Stimulated activated CD4-positive, alpha-beta T cell treated with anti-CD3 and anti-CD28 coated beads, Interleukin-2, amount 100 ng/mL, for 48 hours (primary cell): ENCODE measurements around the gene AGAP1.
"Not testable (repeated sequence)": the region's sequence is repeated elsewhere in the genome, so short reads cannot be mapped to it uniquely, and the experiment has no call there.

ENCODE experiments used
- DNase-seq, 2 donors: peaks; one replicate each; pipeline ENCODE4 v3.0.0-alpha.2; 2020

AGAP1 gene

DNA sequence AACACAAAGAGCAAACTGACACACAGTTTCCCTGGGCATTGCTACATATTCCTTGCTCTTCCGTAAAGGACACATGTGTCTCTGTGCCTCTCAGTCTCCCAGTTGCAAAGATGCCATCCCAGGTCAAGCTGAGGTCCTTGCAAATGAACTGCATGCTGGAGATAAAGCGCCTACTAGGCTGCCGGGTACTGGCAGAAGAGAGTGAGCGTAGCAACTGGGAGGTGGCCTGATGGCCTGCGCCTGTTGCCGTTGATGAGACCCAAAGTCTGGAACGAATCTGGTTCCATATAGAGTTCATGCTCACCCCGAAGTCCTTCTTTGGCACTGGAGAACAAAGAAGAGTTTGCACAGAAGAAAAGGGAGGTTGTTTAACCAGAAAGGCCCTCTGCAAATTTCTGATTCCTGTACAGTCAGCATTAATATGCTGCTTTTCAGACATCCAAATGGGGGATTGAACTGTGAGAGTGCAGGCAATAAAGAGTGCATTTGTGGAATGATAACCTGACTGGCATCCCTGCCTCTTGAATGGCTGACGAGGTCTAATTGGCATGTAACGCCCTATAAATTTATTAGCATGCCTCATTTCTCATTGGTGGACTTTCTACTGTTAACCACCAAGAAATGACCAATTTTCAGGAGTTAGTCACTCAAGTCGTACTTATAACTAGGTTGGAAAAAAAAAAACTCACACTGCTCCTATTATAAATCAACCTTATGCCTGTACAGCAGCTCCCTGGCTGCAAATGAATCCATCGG is 595.6 kb downstream of the AGAP1 start:
- DNase-seq: no peak

DNA sequence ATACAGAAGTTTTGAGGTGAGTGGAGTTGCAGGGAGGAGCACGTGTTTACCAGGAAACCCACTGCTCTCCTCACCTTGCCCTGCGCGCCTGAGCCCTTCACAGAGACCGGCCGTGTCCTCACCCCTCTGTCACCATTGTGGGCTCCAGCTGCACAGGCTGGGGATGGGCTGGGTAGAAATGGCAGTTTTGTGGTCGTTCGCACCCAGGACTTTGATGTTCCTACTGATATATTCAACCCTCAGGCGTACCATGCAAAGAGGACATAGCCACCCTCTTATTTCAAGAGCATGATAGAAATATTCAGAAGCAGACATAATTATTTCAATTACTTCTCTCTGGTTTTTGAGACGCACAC is 596.2 kb downstream of the AGAP1 start:
- DNase-seq: no peak

DNA sequence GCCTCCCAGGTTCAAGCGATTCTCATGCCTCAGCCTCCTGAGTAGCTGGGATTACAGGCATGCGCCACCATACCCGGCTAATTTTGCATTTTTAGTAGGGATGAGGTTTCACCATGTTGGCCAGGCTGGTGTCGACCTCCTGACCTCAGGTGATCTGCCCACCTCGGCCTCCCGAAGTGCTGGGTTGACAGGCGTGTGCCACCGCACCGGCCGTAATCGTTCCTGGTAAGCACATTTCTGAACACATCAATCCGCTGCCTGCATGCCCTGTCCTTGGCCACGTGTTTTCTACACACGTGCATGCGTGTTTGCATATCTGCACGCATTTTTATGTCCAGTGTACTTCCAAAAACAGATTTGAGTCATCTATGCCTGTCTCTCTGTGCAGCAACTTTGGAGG is 597.0 kb downstream of the AGAP1 start:
- not testable (repeated sequence) for DNase-seq

DNA sequence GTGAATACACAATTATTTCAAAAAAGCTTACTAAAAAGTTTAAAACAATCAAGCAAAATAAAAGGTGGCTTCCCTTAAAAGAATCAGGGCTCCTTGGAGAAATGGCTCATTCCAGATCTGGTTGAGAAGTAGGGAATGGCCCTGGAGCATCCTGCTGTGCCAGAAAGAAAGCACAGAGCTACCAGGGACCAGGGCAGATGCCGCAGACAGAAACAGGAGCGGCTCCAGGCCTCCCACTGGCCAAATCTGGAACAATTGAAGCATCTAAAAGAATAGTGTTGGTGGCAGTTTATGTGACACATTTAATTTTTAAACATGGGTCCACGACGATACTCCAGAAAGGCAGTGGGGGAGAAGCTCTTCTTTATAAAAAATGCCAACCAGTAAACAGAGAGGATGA is 598.9 kb downstream of the AGAP1 start:
- DNase-seq: no peak

DNA sequence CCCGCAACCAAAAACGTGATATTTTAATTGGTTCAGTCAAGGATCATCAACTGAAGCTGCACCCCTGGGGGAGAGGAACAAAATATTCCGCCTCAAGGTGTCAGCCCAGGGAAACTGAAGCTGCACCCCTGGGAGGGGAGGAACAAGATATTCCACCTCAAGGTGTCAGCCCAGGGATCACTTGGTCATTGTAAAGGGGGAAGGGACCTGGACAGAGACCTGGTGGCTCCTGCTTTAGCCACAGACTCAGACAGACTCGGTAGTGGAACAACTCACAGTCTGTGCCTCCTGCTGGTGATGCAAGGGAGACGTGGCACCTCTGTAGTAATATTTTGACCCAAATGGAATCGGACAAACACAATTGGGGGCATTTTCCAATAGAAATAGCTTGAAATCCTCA is 599.3 kb downstream of the AGAP1 start:
- DNase-seq: no peak

DNA sequence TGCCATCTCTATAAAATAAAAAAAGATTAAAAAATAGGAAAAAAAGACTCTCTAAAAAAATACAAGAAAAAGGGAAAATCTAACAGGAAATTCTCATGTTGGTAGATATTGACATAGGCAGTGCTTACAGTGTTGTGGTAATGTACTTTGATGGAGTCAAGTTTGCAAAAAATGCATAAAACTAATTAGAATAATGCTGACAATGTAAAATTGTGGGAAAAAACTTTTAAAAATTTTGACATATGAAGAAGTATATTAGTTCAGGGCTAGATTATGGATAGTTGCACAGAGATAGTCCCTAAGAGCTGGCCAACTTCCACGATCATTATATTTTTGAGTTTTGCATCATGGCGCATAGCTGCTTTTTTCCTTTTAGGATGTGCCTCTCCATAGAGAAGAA is 601.7 kb downstream of the AGAP1 start:
- DNase-seq: no peak

DNA sequence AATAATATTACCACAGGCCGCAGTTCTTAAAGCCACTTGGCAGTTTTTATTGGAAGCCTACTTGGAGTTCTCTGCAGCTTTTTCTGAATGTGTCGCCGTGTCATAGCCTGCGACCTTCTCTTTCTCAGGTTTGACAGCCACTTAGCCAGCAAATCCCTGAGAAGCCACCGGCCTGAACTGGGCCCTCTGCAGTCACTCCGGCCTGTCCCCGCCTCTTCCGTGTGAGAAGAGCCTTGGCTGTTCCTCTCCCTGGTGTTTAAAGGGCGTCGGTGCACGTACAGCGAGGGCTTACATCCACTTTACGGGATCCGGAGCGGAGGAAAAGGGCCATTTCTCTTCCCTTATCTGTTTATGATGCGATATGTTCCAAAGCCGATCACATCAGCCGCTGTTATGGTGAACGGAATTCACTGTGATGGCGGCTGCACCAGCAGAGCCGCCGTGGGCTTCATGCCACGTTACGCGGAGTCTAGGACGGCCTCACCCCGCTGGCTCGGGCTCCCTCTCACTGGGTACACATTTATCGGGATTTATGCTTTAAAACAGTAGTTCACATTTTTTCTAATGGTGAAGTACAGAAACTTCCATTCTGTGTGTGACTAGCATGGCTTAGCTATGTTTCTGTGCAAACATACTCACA is 607.6 kb downstream of the AGAP1 start:
- no peak for DNase-seq

DNA sequence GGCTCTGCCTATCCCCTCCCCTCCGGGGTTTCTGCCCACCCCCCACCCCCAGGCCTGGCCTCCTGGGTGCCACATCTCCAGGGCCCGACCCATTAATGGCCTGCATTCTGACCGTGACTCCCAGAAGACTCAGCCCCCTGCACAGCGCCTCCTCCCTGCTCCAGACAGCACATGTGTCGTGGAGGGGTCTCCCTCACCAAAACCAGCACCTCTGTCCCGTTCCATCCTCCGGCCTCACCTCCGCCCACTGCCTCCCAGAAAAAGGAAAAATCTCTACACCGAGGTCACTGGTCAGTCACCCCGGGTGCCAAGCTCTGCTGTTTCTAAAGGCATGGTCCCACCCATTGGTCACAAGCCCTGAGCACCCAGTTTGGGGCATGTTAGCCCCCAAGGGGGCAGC is 609.1 kb downstream of the AGAP1 start:
- DNase-seq: no peak

DNA sequence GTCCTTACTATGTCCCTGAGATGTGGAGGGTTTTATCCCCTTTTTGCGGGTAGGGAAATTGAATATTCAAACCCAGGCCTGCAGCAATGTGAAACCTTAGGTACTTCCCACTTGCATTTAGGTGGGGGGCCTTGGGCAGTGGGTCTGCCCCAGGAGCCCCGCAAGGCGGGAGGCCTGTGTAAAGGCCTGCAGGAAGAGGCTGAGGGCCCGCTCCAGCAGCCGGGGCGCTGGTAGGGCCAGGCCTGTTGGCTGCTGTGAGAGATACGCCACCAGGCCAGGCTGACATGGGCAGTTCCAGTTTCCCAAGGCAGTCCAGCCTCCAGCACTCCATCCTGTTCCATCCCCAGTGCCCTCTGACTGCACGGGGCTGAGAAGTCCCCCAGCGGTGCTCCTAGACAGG is 610.1 kb downstream of the AGAP1 start:
- DNase-seq: no peak

DNA sequence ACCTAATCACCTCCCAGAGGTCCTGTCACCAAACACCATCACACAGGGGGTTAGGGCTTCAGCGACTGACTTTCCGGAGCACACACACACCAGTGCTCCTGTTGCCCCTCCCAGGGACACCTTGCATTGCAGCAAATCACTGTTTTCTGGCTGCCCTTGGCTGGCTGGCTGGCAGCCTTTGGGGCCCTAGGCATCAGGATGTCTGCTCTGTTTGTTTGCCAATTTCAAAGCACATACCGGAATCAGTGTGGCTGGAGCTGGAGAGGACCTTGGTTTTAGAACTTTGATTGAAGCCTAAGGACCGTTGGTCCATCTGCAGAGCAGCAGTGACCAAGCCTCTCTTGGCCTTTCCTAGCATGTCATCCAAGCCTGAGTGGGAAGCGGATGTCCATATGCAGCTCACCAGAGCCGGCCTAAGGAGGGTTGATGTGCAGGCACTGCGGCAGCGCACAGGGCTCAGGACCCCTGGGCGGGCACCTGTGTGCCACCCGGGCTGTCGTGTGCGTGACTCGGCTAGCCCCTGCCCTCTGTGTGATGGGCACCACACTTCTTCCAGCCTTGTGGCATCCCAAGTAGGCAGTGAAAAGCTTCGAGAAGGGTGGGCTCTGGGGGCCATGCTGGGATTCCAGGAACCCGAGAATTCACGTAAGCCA is 612.2 kb downstream of the AGAP1 start:
- no peak for DNase-seq

DNA sequence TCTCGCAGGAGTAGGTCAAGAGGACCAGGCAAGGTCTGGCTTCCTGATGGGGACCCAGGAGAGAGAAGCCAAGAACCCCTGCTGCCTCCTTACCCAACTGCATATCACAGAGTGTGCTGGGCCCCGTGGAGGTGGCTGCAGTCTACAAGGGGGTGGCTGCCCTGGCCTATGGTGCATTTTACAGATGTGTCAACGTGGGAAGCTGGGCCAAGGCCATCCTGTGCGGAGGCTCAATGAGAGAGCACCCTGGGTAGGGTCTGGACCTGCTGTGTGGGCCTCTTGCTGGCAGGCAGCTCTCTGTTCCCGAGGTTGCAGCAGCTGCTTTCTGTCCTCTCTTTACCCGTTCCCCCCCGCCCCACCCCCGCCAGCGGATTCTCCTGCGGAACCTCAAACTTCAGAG is 612.9 kb downstream of the AGAP1 start:
- no peak for DNase-seq

DNA sequence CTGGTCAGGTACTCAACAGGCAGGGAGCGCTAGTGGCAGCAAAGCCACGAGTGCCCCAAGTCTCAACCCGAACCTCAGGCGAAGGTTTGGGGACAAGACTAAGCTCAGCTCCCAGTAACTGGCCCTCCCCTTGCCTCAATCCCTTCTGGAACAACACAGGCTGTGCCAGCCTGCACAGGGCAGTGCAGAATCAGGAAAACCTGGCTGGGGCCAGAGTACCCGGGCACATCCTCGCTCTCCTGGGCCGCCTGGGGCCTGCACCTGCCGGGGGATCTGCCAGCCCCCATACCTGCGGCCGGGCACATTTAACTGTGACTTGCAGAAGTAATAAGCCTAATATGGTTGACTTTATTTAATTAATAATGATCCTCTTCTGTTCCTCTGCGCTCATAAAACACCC is 613.7 kb downstream of the AGAP1 start:
- DNase-seq: no peak

DNA sequence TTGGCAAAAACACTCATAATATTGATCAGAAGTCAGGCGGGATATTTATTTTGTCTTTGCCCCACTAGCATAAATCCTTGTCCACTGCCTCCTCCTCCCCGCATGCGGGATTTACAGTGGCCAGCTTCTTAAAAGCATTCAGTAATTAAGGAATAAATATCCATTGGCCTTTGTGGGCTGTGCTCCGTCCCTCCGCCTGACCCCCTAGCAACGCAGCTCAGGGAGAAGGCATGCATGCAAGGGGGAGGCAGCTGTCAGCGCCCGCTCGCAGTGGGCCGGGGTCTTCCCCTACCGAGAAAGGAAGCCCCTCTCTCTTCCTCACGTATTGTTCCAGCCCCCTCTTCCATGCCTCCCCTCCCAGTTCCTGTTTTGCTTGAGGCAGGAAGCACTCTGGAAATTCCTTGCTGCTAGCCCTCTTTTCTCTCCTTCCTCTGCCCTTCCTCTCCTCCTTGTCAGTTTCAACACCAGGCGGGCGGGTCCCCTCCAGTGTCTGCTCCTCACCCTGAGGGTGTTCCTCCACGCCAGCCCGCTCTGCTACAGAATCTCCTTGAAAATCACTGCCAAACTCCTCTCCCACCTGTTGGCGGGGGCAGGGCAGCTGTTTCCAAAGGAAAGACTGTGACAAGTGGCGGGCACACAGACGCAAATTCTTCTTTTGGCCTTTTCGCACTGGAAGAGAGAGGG is 614.2 kb downstream of the AGAP1 start:
- no peak for DNase-seq

DNA sequence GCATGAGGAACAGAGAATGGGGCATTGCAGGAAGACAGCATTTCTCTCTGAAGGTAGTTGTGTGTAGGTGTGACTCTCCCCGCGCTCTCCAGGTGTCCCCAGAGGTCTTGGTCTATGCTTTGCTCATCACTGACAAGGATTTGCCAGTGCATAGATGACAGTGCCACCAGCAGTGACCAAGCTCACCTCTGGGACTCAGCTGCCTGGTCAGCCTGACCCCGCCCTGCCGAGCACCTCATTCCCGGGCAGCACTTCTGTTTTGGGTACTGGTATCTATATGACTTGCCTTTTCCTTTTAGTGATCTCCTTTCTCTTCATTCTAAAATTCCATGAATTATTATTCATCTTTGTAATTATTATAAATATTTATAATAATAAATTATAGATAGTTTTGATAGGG is 615.2 kb downstream of the AGAP1 start:
- DNase-seq: no peak

DNA sequence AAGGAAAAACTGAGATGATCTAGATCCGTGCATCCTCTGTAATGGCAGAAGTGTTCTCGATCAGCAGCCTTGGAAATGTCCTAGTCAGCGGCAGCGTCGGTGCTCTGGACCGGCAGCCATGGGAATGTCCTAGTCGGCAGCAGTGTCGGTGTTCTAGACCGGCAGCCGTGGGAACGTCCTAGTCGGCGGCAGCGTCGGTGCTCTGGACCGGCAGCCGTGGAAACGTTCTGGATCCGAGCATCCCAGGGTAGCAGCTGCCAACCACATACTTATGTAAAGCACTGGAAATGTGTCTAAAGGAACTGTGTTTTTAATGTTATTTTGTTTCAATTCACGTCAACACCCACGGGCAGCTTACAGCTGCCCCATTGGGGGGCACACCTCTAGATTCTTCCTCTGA is 615.6 kb downstream of the AGAP1 start:
- no peak for DNase-seq

DNA sequence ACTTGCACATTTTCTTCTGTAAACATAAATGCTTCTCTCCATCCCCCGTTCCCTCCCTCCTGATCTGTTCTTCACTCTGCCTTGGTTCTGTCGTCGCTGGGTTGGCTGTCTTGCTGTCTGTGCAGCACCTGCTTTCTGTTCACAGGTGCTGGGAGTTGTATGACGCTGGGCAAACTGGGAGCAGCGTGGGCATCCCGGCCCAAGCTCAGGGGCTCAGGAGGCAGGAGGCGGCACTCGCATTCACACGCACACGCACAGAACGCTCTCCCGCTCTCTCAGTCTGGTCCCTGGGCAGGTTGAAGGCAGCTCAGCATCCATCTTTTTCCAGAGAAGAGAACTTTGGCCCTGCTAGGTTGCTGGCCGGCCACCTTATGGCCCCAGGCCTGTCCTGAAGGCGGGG is 618.6 kb downstream of the AGAP1 start:
- no peak for DNase-seq

DNA sequence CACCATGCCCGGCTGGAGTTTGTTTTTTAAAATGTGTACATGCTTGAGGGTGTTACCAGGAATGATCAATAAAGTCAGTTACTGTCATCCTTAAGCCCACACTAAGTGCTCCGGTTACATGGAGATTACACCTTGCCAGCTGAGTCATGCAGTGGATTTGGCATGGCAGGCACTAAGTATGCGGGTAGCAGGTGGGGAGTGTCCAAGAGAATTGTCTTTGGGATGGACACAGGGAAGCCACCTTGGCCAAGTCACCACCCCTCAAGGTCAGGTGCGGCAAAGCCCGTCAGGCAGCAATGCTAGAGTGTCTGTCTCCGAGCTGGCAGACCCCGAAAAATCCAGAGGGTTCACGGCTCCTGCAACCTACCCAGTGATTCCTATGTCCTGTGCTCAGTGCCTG is 619.6 kb downstream of the AGAP1 start:
- no peak for DNase-seq

DNA sequence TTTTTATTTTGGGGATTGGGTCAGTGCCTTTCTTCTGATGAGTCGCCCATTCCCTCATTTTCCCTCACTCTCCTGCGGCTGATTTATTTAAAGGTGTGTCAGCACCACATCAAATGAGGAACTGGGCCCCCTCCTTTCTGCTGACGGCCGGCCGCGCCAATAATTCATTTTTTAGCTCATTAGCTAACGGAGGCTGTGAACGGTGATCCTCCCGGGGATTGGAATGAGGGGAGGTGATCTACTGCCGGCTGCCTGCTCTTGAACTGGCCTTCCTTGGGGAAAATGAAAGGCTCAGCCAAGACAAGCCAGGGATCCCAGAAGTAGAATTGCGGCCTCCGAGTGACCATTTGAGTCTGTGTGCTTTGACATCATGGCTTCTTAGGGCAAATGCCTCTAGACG is 620.1 kb downstream of the AGAP1 start:
- no peak for DNase-seq

DNA sequence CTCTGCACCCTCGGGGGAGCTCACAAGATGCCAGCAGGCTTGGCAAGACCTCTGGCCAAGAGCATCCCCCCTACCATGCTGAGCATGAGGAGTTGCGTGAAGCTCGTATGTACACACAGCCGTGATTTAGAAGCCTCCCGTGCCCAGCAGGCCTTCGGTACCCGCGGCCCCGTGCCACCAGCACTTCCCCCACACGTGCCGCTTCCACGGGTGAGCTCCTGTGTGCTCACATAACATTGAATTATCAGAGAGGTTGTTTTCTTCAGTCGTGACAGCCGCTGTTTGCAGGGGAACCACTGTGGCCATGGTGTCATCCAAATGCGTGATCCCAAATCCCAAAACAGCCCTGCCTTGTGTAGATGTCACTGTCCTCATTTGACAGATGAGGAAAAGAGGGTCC is 621.1 kb downstream of the AGAP1 start:
- DNase-seq: no peak

DNA sequence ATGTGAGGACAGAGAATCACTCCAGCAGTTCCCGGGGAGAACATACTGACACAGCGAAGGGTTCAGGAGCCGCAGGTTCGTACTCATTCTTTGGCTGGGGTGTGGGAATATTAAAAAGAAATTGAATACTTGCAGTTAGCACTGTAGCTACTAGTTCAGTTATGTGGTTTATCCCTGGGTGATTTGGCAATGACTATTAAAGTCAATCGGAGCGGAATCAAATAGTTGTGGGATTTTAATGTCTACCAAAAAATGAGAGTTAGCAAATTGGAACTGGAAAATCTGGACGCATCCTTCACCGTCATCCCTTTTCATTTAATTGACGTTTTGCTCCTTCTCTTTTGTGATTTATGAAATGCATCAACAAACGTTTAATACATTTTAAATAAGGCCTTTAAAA is 623.6 kb downstream of the AGAP1 start:
- no peak for DNase-seq

DNA sequence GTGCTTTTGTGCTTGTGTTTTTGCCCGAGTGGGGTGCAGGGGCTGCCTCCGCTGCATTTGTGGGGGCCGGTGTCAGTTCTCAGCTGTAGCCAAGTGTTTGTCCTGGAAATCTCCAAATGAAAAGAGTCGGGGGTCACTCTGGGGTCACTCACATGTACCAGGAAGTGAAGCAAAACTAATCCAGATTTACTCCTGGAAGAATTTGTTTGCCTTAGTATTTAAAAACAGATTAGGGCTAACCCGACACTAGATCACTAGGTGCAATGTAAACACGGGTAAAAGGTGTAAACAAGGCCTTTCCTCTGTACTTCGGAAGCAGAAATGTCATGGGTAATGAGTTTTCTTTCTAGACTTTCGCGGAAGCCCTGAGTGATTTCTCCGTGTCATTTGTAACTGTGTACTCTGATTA is 624.0 kb downstream of the AGAP1 start:
- no peak for DNase-seq

DNA sequence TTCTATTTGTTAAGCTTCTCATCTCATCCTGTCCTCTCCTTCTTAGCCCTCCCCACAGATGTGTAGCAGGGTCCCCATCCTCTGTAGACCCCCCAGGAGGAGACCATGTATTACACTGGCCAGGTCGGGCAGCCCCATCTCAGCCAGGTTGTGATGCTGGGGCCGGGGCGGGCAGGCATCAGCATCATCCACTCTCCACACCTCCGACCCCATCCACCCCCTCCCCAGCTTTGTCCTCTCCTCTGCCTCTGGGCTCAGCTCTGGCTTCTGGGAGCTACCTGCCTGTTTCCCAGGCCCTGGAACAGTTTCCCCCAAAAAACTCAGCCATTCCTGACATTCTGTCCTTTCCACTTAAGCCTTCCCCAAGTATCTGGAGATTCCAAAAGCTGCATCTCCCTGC is 625.2 kb downstream of the AGAP1 start:
- DNase-seq: no peak

DNA sequence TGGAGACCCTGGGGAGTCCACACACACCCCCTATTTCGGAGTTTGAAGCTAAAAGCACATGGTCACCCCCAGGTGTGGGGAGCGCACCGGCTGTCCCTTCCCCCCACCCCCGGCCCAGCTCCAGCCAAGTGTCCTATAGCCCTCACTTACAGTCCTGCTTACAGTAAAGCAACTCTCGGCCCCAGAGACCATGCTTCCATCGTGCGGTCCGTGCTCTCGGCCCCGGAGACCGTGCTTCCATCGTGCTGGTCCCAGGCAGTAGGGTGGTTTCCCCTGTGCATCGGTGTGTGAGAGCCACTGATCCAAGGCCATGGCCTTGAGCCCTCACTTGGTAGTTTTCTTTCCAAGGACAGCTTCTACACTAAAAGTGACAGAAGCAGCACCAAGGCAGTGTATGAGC is 625.6 kb downstream of the AGAP1 start:
- DNase-seq: no peak

DNA sequence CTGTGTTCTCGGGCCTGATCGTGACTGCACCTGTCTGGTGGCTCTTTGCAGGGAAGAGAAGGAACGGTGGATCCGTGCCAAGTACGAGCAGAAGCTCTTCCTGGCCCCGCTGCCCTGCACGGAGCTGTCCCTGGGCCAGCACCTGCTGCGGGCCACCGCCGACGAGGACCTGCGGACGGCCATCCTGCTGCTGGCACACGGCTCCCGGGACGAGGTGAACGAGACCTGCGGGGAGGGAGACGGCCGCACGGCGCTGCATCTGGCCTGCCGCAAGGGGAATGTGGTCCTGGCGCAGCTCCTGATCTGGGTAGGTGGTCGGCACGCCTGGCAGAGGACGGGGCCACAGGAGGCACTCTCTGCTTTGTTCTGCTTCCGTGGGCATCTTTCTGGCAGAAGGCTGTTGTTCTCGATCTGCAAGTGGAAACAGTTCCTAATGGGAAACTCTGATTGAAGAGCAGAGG is 626.3 kb downstream of the AGAP1 start:
- no peak for DNase-seq
